Measurements from ENCODE around the gene FNDC4.
"Not testable (repeated sequence)": the region's sequence is repeated elsewhere in the genome, so short reads cannot be mapped to it uniquely, and the experiment has no call there.

The FNDC4 gene, protein sequence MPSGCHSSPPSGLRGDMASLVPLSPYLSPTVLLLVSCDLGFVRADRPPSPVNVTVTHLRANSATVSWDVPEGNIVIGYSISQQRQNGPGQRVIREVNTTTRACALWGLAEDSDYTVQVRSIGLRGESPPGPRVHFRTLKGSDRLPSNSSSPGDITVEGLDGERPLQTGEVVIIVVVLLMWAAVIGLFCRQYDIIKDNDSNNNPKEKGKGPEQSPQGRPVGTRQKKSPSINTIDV

DNA sequence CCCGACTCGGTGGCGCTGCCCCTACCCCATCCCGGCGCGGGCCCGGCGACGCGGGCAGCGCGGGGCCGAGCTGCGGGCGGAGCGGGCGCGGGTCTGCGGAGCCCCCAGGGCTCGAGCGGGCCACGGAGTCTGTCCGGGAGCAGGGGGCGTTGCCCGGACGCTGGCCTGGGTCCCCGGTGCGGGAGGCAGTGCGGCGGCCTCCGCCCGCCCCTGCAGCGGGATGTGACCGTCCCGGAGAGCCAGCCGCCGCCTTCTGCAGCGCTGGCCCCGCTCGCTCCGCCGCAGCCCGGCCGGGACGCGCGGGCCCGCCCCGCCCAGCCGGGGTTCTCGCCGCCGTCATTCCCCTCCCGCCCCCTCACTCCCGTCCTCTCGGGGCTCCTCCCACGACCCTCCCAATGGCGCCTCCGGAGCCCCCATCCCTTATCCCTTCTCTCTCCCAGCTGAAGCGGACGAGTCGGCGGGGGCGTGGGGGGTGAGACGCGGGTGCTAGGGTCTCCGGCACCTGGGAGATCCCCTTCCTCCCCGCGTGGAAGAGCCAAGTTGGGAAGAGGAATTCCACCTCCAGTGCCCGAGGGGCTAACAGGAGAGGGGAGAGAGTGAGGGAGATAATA lies at the start of gene FNDC4:
Gene FNDC4, minus strand, starts transcription at position 257 of the 611 bp plus-strand sequence. CDS start 521 bp downstream, outside the sequence.
- Mint-ChIP-seq H3K9me3 (no peaks in the 10 kb centered on the region), H3K36me3 (no peaks in the 10 kb centered on the region), H3K27me3 (peaks cover 71% of the 10 kb centered on the region), H3K27ac (peak within 1 kb of the TSS; percentile 51), H3K4me3 (peak within 1 kb of the TSS; percentile 77), H3K4me1 (peaks cover 10% of the 10 kb centered on the region)
- ATAC-seq = peak; percentile 49

DNA sequence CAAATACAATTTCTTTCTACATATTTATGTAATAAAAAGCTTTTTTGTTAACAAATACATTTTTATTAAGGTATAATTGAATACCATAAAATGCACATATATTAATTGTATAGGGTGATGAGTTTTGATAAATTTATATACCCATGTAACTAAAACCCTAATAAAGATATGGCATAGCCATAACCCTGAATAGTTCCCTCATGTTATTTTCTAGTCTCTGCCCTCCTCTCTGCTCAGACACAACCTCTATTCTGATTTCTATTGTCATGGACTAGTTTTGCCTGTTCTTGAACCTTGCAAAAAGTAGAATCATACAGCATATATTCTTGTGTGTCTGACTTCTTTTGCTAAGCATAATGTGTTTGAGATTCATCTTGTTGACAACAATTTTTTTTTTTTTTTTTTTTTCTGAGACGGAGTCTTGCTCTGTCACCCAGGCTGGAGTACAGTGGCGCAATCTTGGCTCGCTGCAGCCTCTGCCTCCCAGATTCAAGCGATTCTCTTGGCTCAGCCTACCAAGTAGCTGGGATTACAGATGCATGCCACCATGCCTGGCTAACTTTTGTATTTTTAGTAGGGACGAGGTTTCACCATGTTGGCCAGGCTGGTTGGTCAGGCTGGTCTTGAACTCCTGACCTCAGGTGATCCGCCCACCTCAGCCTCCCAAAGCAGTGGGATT lies 49.3 kb upstream of the FNDC4 start:
- ATAC-seq = no peak

DNA sequence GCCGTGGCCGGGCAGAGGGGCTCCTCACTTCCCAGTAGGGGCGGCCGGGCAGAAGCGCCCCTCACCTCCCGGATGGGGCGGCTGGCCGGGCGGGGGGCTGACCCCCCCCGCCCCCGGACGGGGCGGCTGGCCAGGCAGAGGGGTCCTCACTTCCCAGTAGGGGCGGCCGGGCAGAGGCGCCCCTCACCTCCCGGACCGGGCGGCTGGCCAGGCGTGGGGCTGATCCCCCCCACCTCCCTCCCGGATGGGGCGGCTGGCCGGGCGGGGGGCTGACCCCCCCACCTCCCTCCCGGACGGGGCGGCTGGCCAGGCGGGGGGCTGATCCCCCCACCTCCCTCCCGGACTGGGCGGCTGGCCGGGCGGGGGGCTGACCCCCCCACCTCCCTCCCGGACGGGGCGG lies 44.6 kb upstream of the FNDC4 start:
- not testable (repeated sequence) for H3K27ac Mint-ChIP-seq, H3K4me3 Mint-ChIP-seq, H3K4me1 Mint-ChIP-seq, H3K9me3 Mint-ChIP-seq, H3K36me3 Mint-ChIP-seq, ATAC-seq
- peaks cover 23% of the 10 kb centered on the region for H3K27me3 Mint-ChIP-seq

More for the DNA sequence above, 49.3 kb upstream of the FNDC4 start:
- Mint-ChIP-seq H3K27ac (no peak overlapping the region), H3K27me3 (no peaks in the 10 kb centered on the region), H3K4me1 (no peaks in the 10 kb centered on the region), H3K36me3 (no peaks in the 10 kb centered on the region), H3K9me3 (peaks cover 2% of the 10 kb centered on the region), H3K4me3 (no peak overlapping the region)

DNA sequence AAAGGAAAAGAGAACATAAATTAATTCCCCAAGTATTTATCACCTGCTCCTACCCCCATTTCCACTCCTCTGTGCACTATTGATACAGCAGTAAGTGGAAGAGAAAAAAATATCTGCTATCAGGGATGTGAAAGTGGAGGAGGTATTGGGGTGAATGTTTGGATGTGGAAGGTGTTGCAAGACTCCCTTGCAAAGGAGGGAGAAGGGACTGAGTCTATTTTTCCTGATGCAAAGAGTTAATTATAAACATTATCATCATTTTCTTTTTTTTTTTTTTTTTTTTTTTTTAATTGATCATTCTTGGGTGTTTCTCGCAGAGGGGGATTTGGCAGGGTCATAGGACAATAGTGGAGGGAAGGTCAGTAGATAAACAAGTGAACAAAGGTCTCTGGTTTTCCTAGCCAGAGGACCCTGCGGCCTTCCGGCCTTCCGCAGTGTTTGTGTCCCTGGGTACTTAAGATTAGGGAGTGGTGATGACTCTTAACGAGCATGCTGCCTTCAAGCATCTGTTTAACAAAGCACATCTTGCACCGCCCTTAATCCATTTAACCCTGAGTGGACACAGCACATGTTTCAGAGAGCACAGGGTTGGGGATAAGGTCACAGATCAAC lies 43.9 kb upstream of the FNDC4 start:
- H3K4me3 Mint-ChIP-seq, H3K27ac Mint-ChIP-seq, H3K36me3 Mint-ChIP-seq, ATAC-seq, H3K9me3 Mint-ChIP-seq, H3K4me1 Mint-ChIP-seq: not testable (repeated sequence)
- H3K27me3 Mint-ChIP-seq = peaks cover 23% of the 10 kb centered on the region

DNA sequence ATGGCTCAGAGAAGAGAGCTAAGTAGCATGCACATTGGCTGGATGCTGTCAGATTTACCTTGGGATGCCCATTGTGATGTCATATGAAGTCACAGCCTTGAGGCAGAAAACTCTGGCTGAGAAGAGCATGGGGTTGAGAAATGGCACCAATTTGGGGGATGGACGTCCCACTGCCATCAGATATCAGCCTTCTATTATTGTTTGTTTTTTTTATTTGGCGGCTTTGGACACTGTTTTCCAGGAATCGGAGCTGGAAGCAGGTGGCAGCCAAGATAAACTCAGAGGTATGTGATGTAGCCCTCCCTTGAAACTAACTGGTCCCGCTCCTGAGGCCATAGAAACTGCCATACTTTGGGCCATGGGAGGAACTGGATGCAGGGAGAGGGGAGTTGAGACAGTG lies 42.3 kb upstream of the FNDC4 start:
- H3K27ac Mint-ChIP-seq = no peak overlapping the region
- H3K9me3 Mint-ChIP-seq = no peaks in the 10 kb centered on the region
- no peak overlapping the region for H3K4me3 Mint-ChIP-seq
- no peak for ATAC-seq
- no peaks in the 10 kb centered on the region for H3K36me3 Mint-ChIP-seq
- H3K27me3 Mint-ChIP-seq = peaks cover 23% of the 10 kb centered on the region
- no peaks in the 10 kb centered on the region for H3K4me1 Mint-ChIP-seq

DNA sequence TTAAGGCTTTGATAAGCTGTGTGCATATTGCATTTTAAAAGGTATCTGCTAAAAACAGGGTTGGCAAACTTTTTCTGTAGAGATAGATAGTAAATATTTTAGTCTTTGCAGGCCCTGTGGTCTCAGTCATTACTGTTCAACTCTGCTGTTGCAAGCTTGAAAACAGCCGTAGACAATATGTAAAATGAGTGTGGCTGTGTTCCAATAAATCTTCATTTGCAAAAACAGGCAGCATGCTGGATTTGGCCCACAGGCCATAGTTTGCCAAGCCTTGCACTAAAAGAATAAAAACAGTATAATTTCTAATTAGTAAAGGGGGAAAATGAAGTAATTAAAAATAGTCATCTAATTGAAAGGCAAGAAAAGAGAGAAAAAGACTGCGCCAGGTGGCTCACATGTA lies 37.0 kb upstream of the FNDC4 start:
- no peaks in the 10 kb centered on the region for H3K4me1 Mint-ChIP-seq
- no peak overlapping the region for H3K27ac Mint-ChIP-seq
- peaks cover 5% of the 10 kb centered on the region for H3K27me3 Mint-ChIP-seq
- H3K9me3 Mint-ChIP-seq = no peaks in the 10 kb centered on the region
- no peak for ATAC-seq
- H3K4me3 Mint-ChIP-seq = no peak overlapping the region
- no peaks in the 10 kb centered on the region for H3K36me3 Mint-ChIP-seq

DNA sequence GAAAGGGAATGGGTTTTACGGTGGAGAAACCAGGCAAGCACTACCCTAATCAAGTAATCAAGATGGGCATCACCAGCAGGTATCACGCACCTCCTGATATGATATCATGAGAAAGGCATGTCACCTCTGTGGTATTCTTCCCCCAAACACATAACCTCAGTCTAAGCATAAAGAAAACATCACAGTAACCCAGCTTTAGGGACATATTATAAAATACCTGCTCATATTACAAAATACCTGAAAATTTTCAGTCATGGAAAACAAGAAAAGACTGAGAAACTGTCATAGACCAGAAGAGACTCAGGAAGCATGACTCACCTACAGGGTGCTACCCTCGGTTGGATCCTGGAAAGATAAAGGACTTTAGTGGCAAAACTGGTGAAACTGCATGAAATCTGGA lies 32.2 kb upstream of the FNDC4 start:
- H3K4me1 Mint-ChIP-seq = no peaks in the 10 kb centered on the region
- peaks cover 46% of the 10 kb centered on the region for H3K27me3 Mint-ChIP-seq
- no peaks in the 10 kb centered on the region for H3K9me3 Mint-ChIP-seq
- no peak for ATAC-seq
- H3K27ac Mint-ChIP-seq = no peak overlapping the region
- H3K36me3 Mint-ChIP-seq = no peaks in the 10 kb centered on the region
- H3K4me3 Mint-ChIP-seq = no peak overlapping the region

DNA sequence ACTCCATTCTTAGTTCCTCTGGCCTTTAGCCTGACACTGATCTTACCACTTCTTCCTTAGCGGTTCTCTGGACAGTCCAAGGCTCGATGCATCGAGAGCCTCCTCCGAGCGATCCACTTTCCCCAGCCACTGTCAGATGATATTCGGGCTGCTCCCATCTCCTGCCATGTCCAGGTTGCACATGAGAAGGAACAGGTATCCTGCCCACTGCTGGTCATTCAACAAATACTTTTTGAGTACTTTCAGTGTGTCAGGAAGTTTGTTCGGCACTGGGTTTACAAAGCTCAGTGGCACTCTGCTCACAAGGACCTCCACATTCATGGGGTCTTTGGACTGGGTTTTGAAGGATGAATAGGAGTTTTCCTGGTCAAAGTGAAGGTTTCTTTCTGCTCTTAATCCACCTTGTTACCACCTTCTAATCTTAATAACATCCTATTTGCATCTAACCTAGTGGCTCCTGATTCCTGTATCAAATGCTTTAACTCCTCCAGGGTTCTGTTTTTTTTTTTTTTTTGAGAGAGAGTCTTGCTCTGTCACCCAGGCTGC lies 27.5 kb upstream of the FNDC4 start:
- ATAC-seq = no peak
- H3K36me3 Mint-ChIP-seq = no peaks in the 10 kb centered on the region
- H3K4me1 Mint-ChIP-seq = no peaks in the 10 kb centered on the region
- H3K27ac Mint-ChIP-seq = no peak overlapping the region
- H3K4me3 Mint-ChIP-seq = no peak overlapping the region
- peaks cover 74% of the 10 kb centered on the region for H3K27me3 Mint-ChIP-seq
- H3K9me3 Mint-ChIP-seq = no peaks in the 10 kb centered on the region

DNA sequence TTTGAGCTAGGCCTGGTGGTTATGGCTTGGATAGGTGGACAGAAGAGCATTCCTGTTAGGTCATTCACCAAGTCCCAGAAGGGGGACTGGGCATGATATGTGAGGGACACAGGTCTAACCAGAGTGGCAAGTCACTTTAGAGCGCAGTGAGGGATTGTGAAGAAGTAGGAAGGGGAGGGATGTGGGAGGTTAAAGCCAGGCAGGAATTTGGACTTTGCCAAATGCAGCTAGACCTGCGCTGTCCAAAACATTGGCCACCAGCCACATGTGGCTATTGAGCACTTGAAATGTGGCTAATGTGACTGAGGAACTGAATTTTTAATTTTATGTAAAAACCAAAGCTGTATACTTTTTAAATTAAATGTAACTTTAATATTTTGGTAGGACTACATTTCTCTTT lies 25.3 kb upstream of the FNDC4 start:
- Mint-ChIP-seq H3K4me1 (no peaks in the 10 kb centered on the region), H3K9me3 (no peaks in the 10 kb centered on the region), H3K36me3 (no peaks in the 10 kb centered on the region), H3K27ac (no peak overlapping the region), H3K4me3 (no peak overlapping the region), H3K27me3 (peaks cover 65% of the 10 kb centered on the region)
- no peak for ATAC-seq

DNA sequence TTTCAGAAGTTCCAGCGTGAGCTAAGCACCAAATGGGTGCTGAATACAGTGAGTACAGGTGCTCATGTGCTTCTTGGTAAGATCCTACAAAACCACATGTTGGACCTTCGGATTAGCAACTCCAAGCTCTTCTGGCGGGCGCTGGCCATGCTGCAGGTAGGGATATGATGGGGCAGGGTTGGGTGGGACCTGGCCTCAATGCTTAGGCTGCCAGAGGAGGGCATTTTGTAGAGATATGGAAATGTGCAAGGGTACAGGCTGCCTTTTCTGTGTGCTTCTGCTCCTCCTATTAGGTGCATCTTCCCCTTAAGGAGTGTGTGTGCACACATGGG lies 23.7 kb upstream of the FNDC4 start:
- Mint-ChIP-seq H3K4me3 (no peak overlapping the region), H3K27me3 (peaks cover 49% of the 10 kb centered on the region), H3K27ac (no peak overlapping the region), H3K4me1 (no peaks in the 10 kb centered on the region), H3K9me3 (no peaks in the 10 kb centered on the region), H3K36me3 (no peaks in the 10 kb centered on the region)
- no peak for ATAC-seq

DNA sequence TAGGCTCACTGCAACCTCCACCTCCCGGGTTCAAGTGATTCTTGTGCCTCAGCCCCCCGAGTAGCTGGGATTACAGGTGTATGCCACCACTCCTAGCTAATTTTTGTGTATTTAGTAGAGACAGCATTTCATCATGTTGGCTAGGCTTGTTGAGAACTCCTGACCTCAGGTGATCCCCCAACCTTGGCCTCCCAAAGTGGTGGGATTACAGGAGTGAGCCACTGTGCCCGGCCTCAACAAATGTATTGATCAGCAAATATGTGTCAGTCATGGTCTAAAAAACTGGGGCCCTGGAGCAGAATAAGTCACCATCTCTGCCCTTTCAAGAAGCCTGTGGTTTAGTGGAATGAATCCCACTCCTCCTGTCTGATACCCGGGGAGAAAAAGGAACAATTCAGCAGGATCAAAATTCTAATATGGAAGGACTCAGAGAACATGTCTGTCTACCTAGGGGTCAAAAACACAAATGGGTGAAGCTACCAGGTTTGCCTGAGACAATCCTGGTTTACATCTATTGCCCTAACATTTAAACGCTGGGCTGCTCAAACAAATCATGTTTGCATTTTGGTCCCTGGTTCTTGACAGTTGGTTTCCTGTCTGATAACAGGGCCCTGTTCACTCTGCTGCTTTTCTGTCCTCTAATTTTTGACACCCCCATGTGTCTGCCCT lies 23.2 kb upstream of the FNDC4 start:
- H3K36me3 Mint-ChIP-seq = no peaks in the 10 kb centered on the region
- no peak overlapping the region for H3K4me3 Mint-ChIP-seq
- no peak overlapping the region for H3K27ac Mint-ChIP-seq
- no peaks in the 10 kb centered on the region for H3K4me1 Mint-ChIP-seq
- no peaks in the 10 kb centered on the region for H3K9me3 Mint-ChIP-seq
- H3K27me3 Mint-ChIP-seq = peaks cover 44% of the 10 kb centered on the region
- ATAC-seq = no peak

DNA sequence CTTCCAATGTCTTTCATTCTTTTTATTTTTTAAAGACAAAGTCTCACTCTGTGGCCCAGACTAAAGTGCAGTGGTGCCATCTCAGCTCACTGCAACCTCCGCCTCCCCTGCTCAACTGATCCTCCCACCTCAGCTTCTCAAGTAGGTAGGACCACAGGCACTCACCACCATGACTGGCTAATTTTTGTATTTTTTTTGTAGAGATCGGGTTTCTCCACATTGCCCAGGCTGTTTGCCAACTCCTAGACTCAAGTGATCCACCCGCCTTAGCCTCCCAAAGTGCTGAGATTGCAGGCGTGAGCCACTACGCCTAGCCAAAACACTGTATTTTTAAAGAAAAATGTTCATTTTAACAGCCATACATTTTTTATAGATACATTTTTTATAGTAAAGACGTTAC lies 14.3 kb upstream of the FNDC4 start:
- Mint-ChIP-seq H3K36me3 (no peaks in the 10 kb centered on the region), H3K4me1 (no peaks in the 10 kb centered on the region), H3K4me3 (no peak overlapping the region), H3K27ac (no peak overlapping the region), H3K9me3 (no peaks in the 10 kb centered on the region), H3K27me3 (peaks cover 12% of the 10 kb centered on the region)
- ATAC-seq = no peak

DNA sequence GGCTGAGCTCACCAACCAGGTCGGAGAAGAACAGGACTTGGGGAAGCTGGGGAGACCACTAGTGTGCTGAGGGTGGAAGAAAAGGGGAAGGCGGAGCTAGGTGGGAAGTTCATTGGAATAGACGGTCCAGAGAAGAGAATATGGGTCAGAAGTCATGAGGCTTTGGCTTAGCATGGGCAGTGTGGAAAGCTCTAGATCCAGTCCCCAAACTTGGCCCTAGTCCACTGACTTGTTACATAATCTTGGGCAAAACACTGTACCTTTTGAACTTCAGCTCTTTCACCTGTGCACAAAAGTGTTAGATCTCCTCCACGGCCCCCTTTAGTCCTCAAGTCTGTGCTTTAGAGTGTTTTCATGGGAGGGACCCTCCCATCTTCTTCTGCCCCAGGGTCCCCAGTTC lies 12.3 kb upstream of the FNDC4 start:
- Mint-ChIP-seq H3K27me3 (peaks cover 12% of the 10 kb centered on the region), H3K4me3 (no peak overlapping the region), H3K4me1 (no peaks in the 10 kb centered on the region), H3K27ac (no peak overlapping the region), H3K9me3 (no peaks in the 10 kb centered on the region), H3K36me3 (no peaks in the 10 kb centered on the region)
- ATAC-seq = no peak

DNA sequence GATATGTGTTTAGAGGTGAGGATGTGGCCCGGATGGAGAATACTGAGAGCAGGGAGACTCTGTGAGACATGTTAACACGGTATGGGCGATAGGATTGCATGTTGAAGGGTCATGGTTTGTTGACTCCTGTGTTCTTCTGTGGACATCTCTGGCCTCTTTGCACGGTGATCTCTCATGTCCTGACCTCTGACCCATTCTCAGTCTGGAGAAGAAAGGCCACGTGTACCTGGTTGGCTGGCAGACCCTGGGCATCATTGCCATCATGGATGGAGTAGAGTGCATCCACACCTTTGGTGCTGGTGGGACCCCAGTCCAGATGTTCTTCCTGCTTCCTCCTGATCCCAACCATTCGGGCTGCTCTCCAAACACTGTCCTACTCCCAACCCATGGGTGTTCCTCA lies 11.6 kb upstream of the FNDC4 start:
- Mint-ChIP-seq H3K27ac (no peak overlapping the region), H3K27me3 (peaks cover 12% of the 10 kb centered on the region), H3K36me3 (no peaks in the 10 kb centered on the region), H3K4me3 (no peak overlapping the region), H3K4me1 (no peaks in the 10 kb centered on the region), H3K9me3 (no peaks in the 10 kb centered on the region)
- ATAC-seq = peak; percentile 24

DNA sequence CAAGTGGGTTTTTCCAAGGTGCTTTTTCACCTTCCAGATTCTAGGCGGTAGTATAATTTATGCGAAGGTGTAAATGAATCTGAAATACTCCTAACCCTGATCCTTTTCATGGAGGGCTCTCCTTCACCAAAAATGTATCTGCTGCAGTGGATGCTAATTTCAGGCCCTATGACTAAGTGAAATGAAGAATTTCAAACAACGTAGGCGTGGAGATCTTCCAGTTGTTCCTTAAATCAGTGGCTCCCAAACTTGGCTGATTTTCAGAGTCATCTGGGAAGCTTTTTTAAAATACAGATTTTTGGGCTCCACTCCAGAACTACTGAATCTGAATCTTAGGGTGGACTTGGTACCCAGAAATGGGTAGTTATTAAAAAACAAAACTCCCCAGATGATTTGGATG lies 7.1 kb upstream of the FNDC4 start:
- H3K36me3 Mint-ChIP-seq = no peaks in the 10 kb centered on the region
- H3K4me1 Mint-ChIP-seq = no peaks in the 10 kb centered on the region
- H3K9me3 Mint-ChIP-seq = no peaks in the 10 kb centered on the region
- no peak overlapping the region for H3K27ac Mint-ChIP-seq
- H3K27me3 Mint-ChIP-seq = peaks cover 34% of the 10 kb centered on the region
- no peak overlapping the region for H3K4me3 Mint-ChIP-seq
- no peak for ATAC-seq

All from stimulated activated memory B cell treated with anti-CD40 and anti-IgM and Interleukin-4, amounts not matched to agents 10 μg/mL and 1 μg/mL and 100 μg/mL, for 72 hours (primary cell).